Stimulated activated CD8-positive, alpha-beta memory T cell treated with anti-CD3 and anti-CD28 coated beads, Interleukin-15, amount 100 ng/mL, for 1 hour (primary cell): ENCODE data around the gene SAP25.
"Not testable (repeated sequence)": the region's sequence is repeated elsewhere in the genome, so short reads cannot be mapped to it uniquely, and the experiment has no call there.

Source experiments
- DNase-seq: peaks from one replicate; pipeline ENCODE4 v3.0.0-alpha.2; 2020; ENCODE audit warnings: low read depth

SAP25 gene

GRCh38 chr7:100575746-100576383 is 2.2 kb upstream of the SAP25 start:
- no peak for DNase-seq

- DNase-seq = no peak
Measured at GRCh38 chr7:100575206-100575631, 1.5 kb upstream of the SAP25 start.

- DNase-seq = no peak
Measured at GRCh38 chr7:100574362-100575205, 884 bp upstream of the SAP25 start.

- DNase-seq = no peak
Measured at GRCh38 chr7:100572949-100573675, 588 bp downstream of the SAP25 start.

- DNase-seq = no peak
Measured at GRCh38 chr7:100572281-100572948, 1.3 kb downstream of the SAP25 start.

- DNase-seq = no peak
Measured at GRCh38 chr7:100571829-100572116, 1.9 kb downstream of the SAP25 start.

- DNase-seq = no peak
Measured at GRCh38 chr7:100570954-100571828, 2.5 kb downstream of the SAP25 start.

- no peak for DNase-seq
Measured at GRCh38 chr7:100568896-100569844, 4.5 kb downstream of the SAP25 start.

GRCh38 chr7:100568176-100568895 is 5.4 kb downstream of the SAP25 start:
- DNase-seq = no peak

GRCh38 chr7:100567751-100568175 is 5.9 kb downstream of the SAP25 start:
- no peak for DNase-seq

- DNase-seq = no peak
Measured at GRCh38 chr7:100567031-100567730, 6.5 kb downstream of the SAP25 start.

- DNase-seq = no peak
Measured at GRCh38 chr7:100566018-100566531, 7.6 kb downstream of the SAP25 start.

GRCh38 chr7:100565133-100565571 is 8.5 kb downstream of the SAP25 start:
- no peak for DNase-seq

GRCh38 chr7:100564405-100564804 is 9.3 kb downstream of the SAP25 start:
- DNase-seq = not testable (repeated sequence)

GRCh38 chr7:100563809-100564400 is 9.8 kb downstream of the SAP25 start:
- peak; percentile 83 for DNase-seq

- no peak for DNase-seq
Measured at GRCh38 chr7:100563100-100563564, 10.6 kb downstream of the SAP25 start.

- no peak for DNase-seq
Measured at GRCh38 chr7:100562195-100563099, 11.3 kb downstream of the SAP25 start.
